Subcutaneous adipose tissue (tissue), 4 donors: ENCODE data around the gene RFXANK. TPM values are rescaled to one million over a fixed set of nuclear protein-coding genes. Genes with fewer than 3 reads are reported as not detected.

Experiments
- CTCF ChIP-seq: fragments of 450-650 bp; IDR thresholded peaks from one replicate; pipeline ENCODE4 v1.5.1; 2016; ENCODE audit warnings: low read depth, mild to moderate bottlenecking, control low read depth, antibody characterized with exemption, moderate library complexity
- total RNA-seq, 4 donors: library from RNA; depleted of rRNA; stranded (reverse); fragments of >200 nt; gene quantifications; one replicate each; pipeline ENCODE4 v1.1.0, GENCODE V29; 2016

Gene RFXANK
- total RNA-seq, 4 donors from 2014 or later: 34.5 to 45.4 (median 39.6) TPM

GRCh38 chr19:19205416-19206410, 13.7 kb downstream of the RFXANK start:
- TF ChIP-seq CTCF: no peak

- TF ChIP-seq CTCF: no peak
Measured at GRCh38 chr19:19206938-19207337, 14.9 kb downstream of the RFXANK start.

- TF ChIP-seq CTCF: no peak
Measured at GRCh38 chr19:19207637-19208572, 15.8 kb downstream of the RFXANK start.

- no peak for TF ChIP-seq CTCF
Measured at GRCh38 chr19:19209372-19209771, 17.3 kb downstream of the RFXANK start.

GRCh38 chr19:19211499-19212420, 19.7 kb downstream of the RFXANK start, which contains the start of gene NCAN:
Gene NCAN (plus strand): TSS chr19:19211958. CDS start chr19:19216954, 4,996 bp downstream.
- no peak for TF ChIP-seq CTCF

GRCh38 chr19:19212916-19213315, 20.9 kb downstream of the RFXANK start:
- TF ChIP-seq CTCF: no peak
